ENCODE data around the gene HUS1. TPM values are rescaled to one million over a fixed set of nuclear protein-coding genes. Genes with fewer than 3 reads are reported as not detected.

The HUS1 gene
- total and polyA plus RNA-seq, 2 of the 8 experiments (the other 6 are each of a cell fraction or from before 2014, with no cell fraction given): 15.0 to 33.0 TPM

DNA sequence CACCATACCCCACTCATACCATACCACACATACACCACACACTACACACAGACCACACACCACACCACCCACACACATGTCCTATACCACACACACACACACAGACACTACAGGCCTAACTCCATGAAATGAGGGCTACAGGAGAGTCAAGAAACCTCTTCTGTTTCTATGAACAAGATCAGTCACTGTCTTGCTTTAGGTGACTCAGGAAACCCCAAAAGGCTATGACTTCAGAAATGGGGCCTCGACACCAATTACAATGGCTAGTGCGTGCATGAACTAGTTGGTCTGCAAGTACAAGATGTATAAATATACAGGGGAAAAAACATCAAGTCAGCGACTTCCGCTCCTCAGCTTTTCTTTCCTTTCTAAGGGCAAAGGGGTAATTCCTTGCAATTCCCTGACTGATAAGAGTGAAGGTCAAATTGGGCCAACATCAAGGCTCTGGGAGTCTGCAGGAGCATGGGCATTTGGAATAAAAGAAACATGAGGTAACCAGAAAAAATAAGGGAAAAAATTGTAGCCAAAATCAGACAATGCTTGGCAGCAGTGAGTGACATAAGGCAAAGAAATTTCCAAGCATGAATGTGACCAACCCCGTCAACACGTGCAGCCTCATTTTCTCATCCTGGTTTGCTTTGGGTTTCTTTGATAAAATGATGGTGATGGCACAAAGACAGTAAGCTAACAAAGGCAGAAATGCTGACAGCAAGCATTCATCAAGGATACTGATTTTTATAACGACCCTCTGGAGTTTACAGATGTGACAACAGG, 32.6 kb downstream of the HUS1 start:
- no peaks in the 10 kb centered on the region for H3K79me2 ChIP-seq (ENCODE audit: control insufficient read depth in 1 of 2, insufficient read depth in 2 of 2, low read length in 2 of 2)
- peak overlapping the region; percentile 89 for H3K56ac ChIP-seq (replicated peaks; ENCODE audit: insufficient read length, low read depth, low read length)
- FAIRE-seq (no peak), DNase-seq (ENCODE audit: low read depth in 1 of 2, low spot score in 2 of 2) (no peak)
- peak overlapping the region; percentile 91; the same call in 1 of the 2 replicates for H2AK5ac ChIP-seq (ENCODE audit: low read depth, low read length)
- H3K27ac ChIP-seq (ENCODE audit: low read depth, low read length): no peak overlapping the region
- peaks cover 0 to 2% (median 0%) of the 10 kb centered on the region in 4 experiments; a peak in 3 of 7 replicates for H3K4me1 ChIP-seq (replicated peaks in 1 of 4; ENCODE audit: control insufficient read depth in 3 of 4, insufficient read depth in 4 of 4, low read length in 3 of 4)
- H4K5ac ChIP-seq (ENCODE audit: insufficient read length, low read depth, low read length): no peak overlapping the region
- no peak overlapping the region for H4K8ac ChIP-seq (ENCODE audit: extremely low read depth, insufficient read depth, low read length)
- H3K9me3 ChIP-seq (ENCODE audit: insufficient read depth in 2 of 2, low read depth in 1 of 2, low read length in 1 of 2): no peaks in the 10 kb centered on the region
- peaks cover 0 to 3% of the 10 kb centered on the region in 2 experiments for H4K20me1 ChIP-seq (replicated peaks in 1 of 2; ENCODE audit: control insufficient read depth in 1 of 2, insufficient read depth in 2 of 2, low read length in 2 of 2)
- peak overlapping the region; percentile 58 for H2BK5ac ChIP-seq (ENCODE audit: low read depth, low read length)
- H3K4me2 ChIP-seq (ENCODE audit: insufficient read depth in 1 of 2, low read depth in 2 of 2, low read length in 2 of 2): no peak overlapping the region
- no peaks in the 10 kb centered on the region for H3K79me1 ChIP-seq (ENCODE audit: low read depth, low read length)
- no peak overlapping the region for H3K14ac ChIP-seq (ENCODE audit: insufficient read length)
- no peak overlapping the region for H3K4me3 ChIP-seq (ENCODE audit: extremely low read depth in 1 of 4, insufficient read depth in 2 of 4, low read depth in 3 of 4, low read length in 4 of 4)
- H3K23me2 ChIP-seq (ENCODE audit: low read depth, low read length): peaks cover 5% of the 10 kb centered on the region; the same call in 1 of the 2 replicates
- 89% methylated on average over 7 of the region's 7 CpGs; no CpG with 5 or more reads in 1 of the 2 experiments for WGBS, 2 experiments (ENCODE audit: extremely low coverage in 1 of 2, insufficient coverage in 1 of 2, insufficient read length in 1 of 2, insufficient replicate concordance in 2 of 2, low coverage in 1 of 2, low lambda C conversion rate in 2 of 2, missing lambda C conversion rate in 1 of 2)
- H4K91ac ChIP-seq (replicated peaks; ENCODE audit: insufficient read length, low read length): peak overlapping the region; percentile 92
- peak overlapping the region; percentile 87; the same call in 1 of the 2 replicates for H2BK20ac ChIP-seq (ENCODE audit: low read length)
- H2BK120ac ChIP-seq (replicated peaks; ENCODE audit: low read depth, low read length): no peak overlapping the region
- peak overlapping the region; percentile 99; the same call in 1 of the 2 replicates for H2BK15ac ChIP-seq (ENCODE audit: low read length)
- no peak overlapping the region for H3K4ac ChIP-seq (replicated peaks; ENCODE audit: insufficient read length, low read depth, low read length)
- H3K36me3 ChIP-seq (ENCODE audit: control insufficient read depth in 2 of 4, insufficient read depth in 4 of 4, low read length in 3 of 4): no peaks in the 10 kb centered on the region
- H2AFZ ChIP-seq (ENCODE audit: low read length): no peak overlapping the region
- no peak overlapping the region for H3K18ac ChIP-seq (ENCODE audit: extremely low read depth, low read length)
- ChIA-PET CTCF (ENCODE audit: partially characterized antibody) (interaction anchor here (0.6 to 6.8 kb wide), 5 partner anchors 8 to 453 kb away, joined by 3 to 34 read pairs (median 3); no protein-coding TSS in a partner anchor), POLR2A (ENCODE audit: partially characterized antibody) (no interaction called here)
- H2BK12ac ChIP-seq (ENCODE audit: low read depth, low read length): peak overlapping the region; percentile 94
- H3K23ac ChIP-seq (ENCODE audit: insufficient read length): no peak overlapping the region
- H3K27me3 ChIP-seq (replicated peaks in 1 of 4; ENCODE audit: control insufficient read depth in 3 of 4, extremely low read depth in 1 of 4, insufficient read depth in 3 of 4, low read length in 3 of 4): no peaks in the 10 kb centered on the region
- no peak overlapping the region; a peak in 1 of 7 replicates for H3K9ac ChIP-seq (replicated peaks in 1 of 4; ENCODE audit: extremely low read depth in 1 of 4, low read depth in 3 of 4, low read length in 3 of 4)
- no peak for TF ChIP-seq SAP30 (IDR thresholded peaks at IDR 0.05; ENCODE audit: insufficient read depth, insufficient replicate concordance, low read length)
- TF ChIP-seq, protein P1, sequence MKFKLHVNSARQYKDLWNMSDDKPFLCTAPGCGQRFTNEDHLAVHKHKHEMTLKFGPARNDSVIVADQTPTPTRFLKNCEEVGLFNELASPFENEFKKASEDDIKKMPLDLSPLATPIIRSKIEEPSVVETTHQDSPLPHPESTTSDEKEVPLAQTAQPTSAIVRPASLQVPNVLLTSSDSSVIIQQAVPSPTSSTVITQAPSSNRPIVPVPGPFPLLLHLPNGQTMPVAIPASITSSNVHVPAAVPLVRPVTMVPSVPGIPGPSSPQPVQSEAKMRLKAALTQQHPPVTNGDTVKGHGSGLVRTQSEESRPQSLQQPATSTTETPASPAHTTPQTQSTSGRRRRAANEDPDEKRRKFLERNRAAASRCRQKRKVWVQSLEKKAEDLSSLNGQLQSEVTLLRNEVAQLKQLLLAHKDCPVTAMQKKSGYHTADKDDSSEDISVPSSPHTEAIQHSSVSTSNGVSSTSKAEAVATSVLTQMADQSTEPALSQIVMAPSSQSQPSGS (IDR thresholded peaks at IDR 0.05; ENCODE audit: low read length): no peak
- no peak for TF ChIP-seq TCF12 (IDR thresholded peaks at IDR 0.05; ENCODE audit: low read depth, low read length)
- no peak for TF ChIP-seq MAFK (IDR thresholded peaks at IDR 0.05; ENCODE audit: low read depth, low read length)
- no peak for TF ChIP-seq EP300 (IDR thresholded peaks at IDR 0.05; ENCODE audit: borderline replicate concordance in 1 of 2, low read depth in 2 of 2, low read length in 2 of 2)
